Stimulated activated CD4-positive, alpha-beta T cell treated with anti-CD3 and anti-CD28 coated beads, TNF-alpha, amount 100 ng/mL, for 4 hours (primary cell): ENCODE data around the gene CSE1L.
"Not testable (repeated sequence)": the region's sequence is repeated elsewhere in the genome, so short reads cannot be mapped to it uniquely, and the experiment has no call there.

Experiments
- DNase-seq, 3 experiments: peaks; one replicate each; pipeline ENCODE4 v3.0.0-alpha.2; 2020; ENCODE audit warnings: low read depth in 3 of 3

The CSE1L gene

GRCh38 chr20:49078310-49078709 is 32.2 kb downstream of the CSE1L start:
- no peak for DNase-seq

GRCh38 chr20:49082295-49082694 is 36.2 kb downstream of the CSE1L start:
- not testable (repeated sequence) for DNase-seq

GRCh38 chr20:49091104-49091503 is 45.0 kb downstream of the CSE1L start:
- no peak for DNase-seq

- no peak for DNase-seq
These were observed 45.6 kb downstream of the CSE1L start for GRCh38 chr20:49091762-49092161.

GRCh38 chr20:49096203-49096730 is 50.2 kb downstream of the CSE1L start:
- DNase-seq, result no peak

GRCh38 chr20:49097159-49097558 is 51.0 kb downstream of the CSE1L start:
- DNase-seq, result no peak

- no peak for DNase-seq
These were observed 52.0 kb downstream of the CSE1L start for GRCh38 chr20:49098136-49098535.

GRCh38 chr20:49099011-49099410 is 52.9 kb downstream of the CSE1L start:
- no peak for DNase-seq

- DNase-seq, result not testable (repeated sequence)
These were observed 54.2 kb downstream of the CSE1L start for GRCh38 chr20:49100292-49100691.

GRCh38 chr20:49100972-49101371 is 54.9 kb downstream of the CSE1L start:
- DNase-seq, result no peak

GRCh38 chr20:49103019-49103418 is 56.9 kb downstream of the CSE1L start:
- DNase-seq, result no peak

GRCh38 chr20:49103647-49104364 is 57.7 kb downstream of the CSE1L start:
- DNase-seq, result no peak

GRCh38 chr20:49104365-49104648 is 58.2 kb downstream of the CSE1L start:
- DNase-seq, result no peak

- DNase-seq, result not testable (repeated sequence)
These were observed 59.0 kb downstream of the CSE1L start for GRCh38 chr20:49104979-49105547.

GRCh38 chr20:49106328-49106727 is 60.2 kb downstream of the CSE1L start:
- no peak for DNase-seq

GRCh38 chr20:49110767-49111694 is 64.9 kb downstream of the CSE1L start:
- no peak for DNase-seq

GRCh38 chr20:49112596-49113274 is 66.6 kb downstream of the CSE1L start:
- DNase-seq, result no peak

- DNase-seq, result no peak
These were observed 69.5 kb downstream of the CSE1L start for GRCh38 chr20:49115564-49115963.

GRCh38 chr20:49118307-49118706 is 72.2 kb downstream of the CSE1L start:
- DNase-seq, result no peak

GRCh38 chr20:49119988-49120387 is 73.9 kb downstream of the CSE1L start:
- no peak for DNase-seq

GRCh38 chr20:49122920-49123319 is 76.8 kb downstream of the CSE1L start:
- DNase-seq, result no peak

GRCh38 chr20:49123982-49124381 is 77.9 kb downstream of the CSE1L start:
- no peak for DNase-seq
